MM.1S (cell line): Measurements from ENCODE around the gene RPA4.

Source experiments
- EZH2 ChIP-seq: fragments of 300-600 bp; sonication (generic); optimal IDR thresholded peaks from 2 replicates; pipeline ENCODE3; 2017; ENCODE audit warnings: low read depth, mild to moderate bottlenecking, antibody characterized with exemption, low read length, mixed read lengths
- TF ChIP-seq, protein P1 (sequence below): fragments of 300-600 bp; sonication (generic); IDR thresholded peaks from 2 replicates; pipeline ENCODE4 v1.5.1; 2016; ENCODE audit warnings: antibody characterized with exemption, low read length, mixed read lengths

- no peak for TF ChIP-seq EZH2
- TF ChIP-seq, protein P1, sequence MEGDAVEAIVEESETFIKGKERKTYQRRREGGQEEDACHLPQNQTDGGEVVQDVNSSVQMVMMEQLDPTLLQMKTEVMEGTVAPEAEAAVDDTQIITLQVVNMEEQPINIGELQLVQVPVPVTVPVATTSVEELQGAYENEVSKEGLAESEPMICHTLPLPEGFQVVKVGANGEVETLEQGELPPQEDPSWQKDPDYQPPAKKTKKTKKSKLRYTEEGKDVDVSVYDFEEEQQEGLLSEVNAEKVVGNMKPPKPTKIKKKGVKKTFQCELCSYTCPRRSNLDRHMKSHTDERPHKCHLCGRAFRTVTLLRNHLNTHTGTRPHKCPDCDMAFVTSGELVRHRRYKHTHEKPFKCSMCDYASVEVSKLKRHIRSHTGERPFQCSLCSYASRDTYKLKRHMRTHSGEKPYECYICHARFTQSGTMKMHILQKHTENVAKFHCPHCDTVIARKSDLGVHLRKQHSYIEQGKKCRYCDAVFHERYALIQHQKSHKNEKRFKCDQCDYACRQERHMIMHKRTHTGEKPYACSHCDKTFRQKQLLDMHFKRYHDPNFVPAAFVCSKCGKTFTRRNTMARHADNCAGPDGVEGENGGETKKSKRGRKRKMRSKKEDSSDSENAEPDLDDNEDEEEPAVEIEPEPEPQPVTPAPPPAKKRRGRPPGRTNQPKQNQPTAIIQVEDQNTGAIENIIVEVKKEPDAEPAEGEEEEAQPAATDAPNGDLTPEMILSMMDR, result no peak
Observed at GRCh38 chrX:96861218-96861617, 22.5 kb upstream of the RPA4 start.
